Tibial artery (tissue), 4 donors: Measurements from ENCODE around the gene IFNK.

Experiments used
- DNase-seq, 2 donors: peaks; one replicate each; pipeline ENCODE4 v3.0.0-alpha.2; 2019
- H3K27ac ChIP-seq, 2 donors: fragments of 200-600 bp; sonication (generic) in 1 of 2; 1 replicate in 1 of 2; 2 replicates in 1 of 2; pipeline ENCODE4 v1.5.1; 2018 to 2019; ENCODE audit warnings: mild to moderate bottlenecking in 1 of 2
- H3K27me3 ChIP-seq, 2 donors: fragments of 200-600 bp; sonication (generic) in 1 of 2; one replicate each; pipeline versions ENCODE4 v1.5.1 to v1.6.0; 2016 to 2019
- H3K36me3 ChIP-seq, 3 donors: fragments of 200-600 bp; sonication (generic) in 2 of 3; one replicate each; pipeline ENCODE4 v1.5.1; 2016 to 2019; ENCODE audit warnings: mild to moderate bottlenecking in 2 of 3
- H3K4me1 ChIP-seq, 4 donors: fragments of 200-600 bp; sonication (generic) in 2 of 4; 1 replicate in 3 of 4; 2 replicates in 1 of 4; pipeline ENCODE4 v1.5.1; 2016 to 2019
- H3K4me3 ChIP-seq, 2 donors: fragments of 200-600 bp; sonication (generic) in 1 of 2; 1 replicate in 1 of 2; 2 replicates in 1 of 2; pipeline ENCODE4 v1.5.1; 2018 to 2019; ENCODE audit warnings: mild to moderate bottlenecking in 2 of 2
- H3K9me3 ChIP-seq, 3 donors: fragments of 200-600 bp; sonication (generic) in 1 of 3; one replicate each; pipeline ENCODE4 v1.5.1; 2016 to 2019
- intact Hi-C: fragments of 100-400 bp; cut with DNase I; formaldehyde crosslinking; loops from one replicate; pipeline ENCODE4 v1.15.0; 2023; ENCODE audit warnings: low total_unique reads
- TF ChIP-seq, protein P1 (sequence below), 2 experiments: fragments of 200-600 bp in 1 of 2; fragments of 450-650 bp in 1 of 2; IDR thresholded peaks; one replicate each; pipeline ENCODE4 v1.5.1; 2017 to 2019; ENCODE audit warnings: antibody characterized with exemption in 2 of 2, mild to moderate bottlenecking in 1 of 2, moderate library complexity in 1 of 2

The IFNK gene

DNA sequence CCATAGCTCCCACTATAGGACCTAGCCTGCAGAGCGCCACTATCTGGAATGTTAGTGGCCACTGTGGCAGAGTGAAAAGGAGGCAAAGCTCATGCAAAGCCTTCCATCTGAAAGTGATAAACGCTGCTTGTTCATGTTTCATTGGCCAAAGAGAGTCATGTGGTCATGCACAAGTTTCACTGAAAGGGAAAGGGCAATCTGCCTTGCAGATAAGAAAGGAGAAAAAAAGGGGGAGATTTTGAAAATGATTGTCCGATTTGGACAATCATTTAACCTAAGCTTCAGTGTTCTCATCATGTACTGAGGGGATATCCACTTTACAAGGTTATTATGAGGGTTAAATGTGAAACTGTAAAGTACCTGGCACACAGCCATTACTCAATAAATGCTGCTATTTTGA lies 14.6 kb downstream of the IFNK start:
- TF ChIP-seq, protein P1, sequence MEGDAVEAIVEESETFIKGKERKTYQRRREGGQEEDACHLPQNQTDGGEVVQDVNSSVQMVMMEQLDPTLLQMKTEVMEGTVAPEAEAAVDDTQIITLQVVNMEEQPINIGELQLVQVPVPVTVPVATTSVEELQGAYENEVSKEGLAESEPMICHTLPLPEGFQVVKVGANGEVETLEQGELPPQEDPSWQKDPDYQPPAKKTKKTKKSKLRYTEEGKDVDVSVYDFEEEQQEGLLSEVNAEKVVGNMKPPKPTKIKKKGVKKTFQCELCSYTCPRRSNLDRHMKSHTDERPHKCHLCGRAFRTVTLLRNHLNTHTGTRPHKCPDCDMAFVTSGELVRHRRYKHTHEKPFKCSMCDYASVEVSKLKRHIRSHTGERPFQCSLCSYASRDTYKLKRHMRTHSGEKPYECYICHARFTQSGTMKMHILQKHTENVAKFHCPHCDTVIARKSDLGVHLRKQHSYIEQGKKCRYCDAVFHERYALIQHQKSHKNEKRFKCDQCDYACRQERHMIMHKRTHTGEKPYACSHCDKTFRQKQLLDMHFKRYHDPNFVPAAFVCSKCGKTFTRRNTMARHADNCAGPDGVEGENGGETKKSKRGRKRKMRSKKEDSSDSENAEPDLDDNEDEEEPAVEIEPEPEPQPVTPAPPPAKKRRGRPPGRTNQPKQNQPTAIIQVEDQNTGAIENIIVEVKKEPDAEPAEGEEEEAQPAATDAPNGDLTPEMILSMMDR (IDR thresholded peaks at IDR 0.05), result no peak
- peaks cover 0 to 7% (median 0%) of the 10 kb centered on the region in 3 donors for H3K36me3 ChIP-seq
- H3K4me3 ChIP-seq, result no peak overlapping the region
- no peak for DNase-seq
- intact Hi-C loops, result no loop called here
- H3K27ac ChIP-seq, result peak overlapping the region; percentile 78 to 90
- no peaks in the 10 kb centered on the region for H3K27me3 ChIP-seq
- peaks cover 0 to 90% (median 56%) of the 10 kb centered on the region in 4 donors for H3K4me1 ChIP-seq
- no peaks in the 10 kb centered on the region for H3K9me3 ChIP-seq

DNA sequence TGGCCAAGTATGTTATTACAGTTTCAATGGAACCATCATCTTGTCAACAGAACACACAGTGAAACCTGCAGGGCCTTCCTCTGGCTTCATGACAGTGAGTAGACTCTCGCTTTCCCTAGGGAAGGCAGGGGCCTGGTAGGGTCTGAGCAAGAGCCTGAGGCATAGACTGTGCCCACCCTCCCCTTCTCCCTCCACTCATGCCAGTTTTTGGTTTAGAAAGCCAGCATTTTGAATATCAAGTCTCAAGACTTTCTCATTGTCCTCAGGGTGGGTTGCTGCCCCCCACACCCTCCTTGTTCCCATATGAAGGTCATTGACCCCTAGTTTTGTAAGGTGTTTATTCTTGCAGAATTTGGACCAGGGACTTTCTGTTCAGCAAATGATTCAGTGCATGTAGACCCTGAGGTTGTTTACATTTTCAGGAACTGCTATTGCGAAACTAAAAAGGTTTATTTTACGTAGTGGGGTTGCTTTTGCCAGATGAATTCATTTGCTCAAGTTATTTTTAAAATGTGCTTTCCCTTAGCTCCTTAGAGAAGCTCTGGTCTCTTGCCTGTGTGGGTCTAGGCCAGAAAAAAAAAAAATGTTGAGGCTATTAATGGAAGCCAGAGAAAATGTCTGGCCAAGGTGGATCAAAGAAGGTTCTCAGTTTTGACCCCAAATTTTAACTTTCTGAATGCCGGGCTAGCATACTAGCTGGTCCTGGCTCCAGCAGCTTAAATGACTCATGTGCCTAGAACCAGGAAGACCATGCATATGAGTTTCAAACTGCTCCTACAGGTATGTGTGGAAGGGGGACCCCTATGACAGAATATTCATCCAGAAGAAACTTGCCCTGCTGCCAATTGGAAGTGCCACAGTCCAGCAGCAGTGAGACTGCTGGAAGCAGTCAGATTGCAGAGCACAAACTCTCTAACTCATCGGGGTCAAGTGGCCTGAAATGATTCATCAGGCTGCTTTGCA lies 15.7 kb downstream of the IFNK start:
- Histone ChIP-seq H3K27me3 (no peaks in the 10 kb centered on the region), H3K9me3 (no peaks in the 10 kb centered on the region), H3K4me1 (peaks cover 0 to 79% (median 49%) of the 10 kb centered on the region in 4 donors), H3K27ac (peak overlapping the region; percentile 78 to 90), H3K4me3 (no peak overlapping the region), H3K36me3 (peaks cover 0 to 8% (median 0%) of the 10 kb centered on the region in 3 donors)
- DNase-seq, result peak; percentile 70 to 82
- TF ChIP-seq, protein P1 (IDR thresholded peaks at IDR 0.05), result no peak
- intact Hi-C loops, result no loop called here

DNA sequence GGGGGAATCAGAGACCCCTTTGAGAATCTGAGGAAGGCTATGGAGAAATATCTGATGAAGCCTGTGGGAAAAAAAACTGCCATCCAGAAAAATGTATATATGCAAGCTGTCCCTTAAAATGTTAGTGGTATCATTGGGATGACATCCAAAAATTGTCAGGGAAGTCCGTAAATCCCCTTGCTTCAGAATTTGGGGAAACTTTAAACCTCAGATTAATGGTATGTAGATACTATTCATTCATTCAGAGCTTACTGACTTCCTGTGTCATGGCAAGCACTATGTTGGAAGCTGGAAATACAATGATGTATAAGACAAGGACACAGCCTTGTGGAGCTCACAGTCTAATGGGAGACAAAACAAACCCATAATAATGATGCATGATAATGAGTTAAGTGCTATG lies 16.4 kb downstream of the IFNK start:
- TF ChIP-seq, protein P1 (IDR thresholded peaks at IDR 0.05), result no peak
- intact Hi-C loops, result no loop called here

DNA sequence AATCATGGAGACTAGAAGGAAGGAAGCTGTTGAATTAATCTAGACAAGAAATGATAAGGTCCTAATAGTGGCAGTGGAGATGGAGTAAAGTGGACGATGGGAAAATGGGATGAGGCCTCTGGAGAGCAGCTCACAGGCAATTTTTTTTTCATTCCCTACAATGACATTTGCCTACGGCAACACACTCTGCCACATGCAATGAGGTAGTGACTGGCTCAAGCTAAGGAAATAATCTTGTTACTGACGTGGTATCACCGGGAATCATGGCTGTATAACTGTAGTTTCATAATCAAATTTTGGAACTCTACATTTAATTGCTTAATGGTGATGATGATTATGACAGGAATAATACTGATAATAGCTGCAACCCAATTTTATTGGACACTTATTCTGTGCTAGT lies 17.6 kb downstream of the IFNK start:
- Histone ChIP-seq H3K27me3 (no peaks in the 10 kb centered on the region), H3K9me3 (no peaks in the 10 kb centered on the region), H3K36me3 (peaks cover 0 to 8% (median 4%) of the 10 kb centered on the region in 3 donors), H3K4me1 (peaks cover 0 to 59% (median 36%) of the 10 kb centered on the region in 4 donors), H3K27ac (peak overlapping the region; percentile 68 to 78), H3K4me3 (no peak overlapping the region)
- TF ChIP-seq, protein P1 (IDR thresholded peaks at IDR 0.05), result no peak
- no peak for DNase-seq
- intact Hi-C loops, result no loop called here

More for the DNA sequence above, 16.4 kb downstream of the IFNK start:
- Histone ChIP-seq H3K27me3 (no peaks in the 10 kb centered on the region), H3K4me1 (peaks cover 0 to 71% (median 46%) of the 10 kb centered on the region in 4 donors), H3K4me3 (no peak overlapping the region), H3K9me3 (no peaks in the 10 kb centered on the region), H3K27ac (peak overlapping the region; percentile 68 to 78), H3K36me3 (peaks cover 0 to 8% (median 2%) of the 10 kb centered on the region in 3 donors)
- DNase-seq, result no peak

DNA sequence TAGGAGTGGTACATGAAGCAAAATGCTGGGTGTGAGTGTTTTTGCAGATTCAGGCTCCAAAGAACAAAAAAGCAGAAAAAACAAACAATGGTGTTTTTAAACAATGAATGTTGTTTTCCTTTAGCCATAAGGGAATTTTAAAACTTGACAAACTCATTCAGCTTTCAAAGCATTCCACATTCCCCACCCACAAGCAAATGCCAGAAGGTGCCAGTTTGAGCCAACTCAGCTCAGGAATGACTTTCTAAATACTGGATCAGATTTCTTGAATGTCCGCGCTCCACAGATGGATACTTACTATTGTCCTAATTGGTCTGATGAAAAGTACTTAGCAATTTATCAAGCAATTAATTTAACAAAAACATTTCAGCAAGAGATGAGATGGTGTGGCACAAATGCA lies 18.4 kb downstream of the IFNK start:
- Histone ChIP-seq H3K36me3 (peaks cover 0 to 8% (median 4%) of the 10 kb centered on the region in 3 donors), H3K4me3 (no peak overlapping the region), H3K27ac (peak overlapping the region; percentile 68 to 78), H3K9me3 (no peaks in the 10 kb centered on the region), H3K4me1 (peaks cover 0 to 51% (median 31%) of the 10 kb centered on the region in 4 donors), H3K27me3 (no peaks in the 10 kb centered on the region)
- DNase-seq, result no peak
- intact Hi-C loops, result no loop called here
- TF ChIP-seq, protein P1 (IDR thresholded peaks at IDR 0.05), result no peak
